Endothelial cell of hepatic sinusoid (primary cell): ENCODE measurements around the gene MIPEP.

ENCODE experiments used
- in situ Hi-C: cut with HindIII; loops from 2 replicates; pipeline ENCODE4 v1.10.0; 2017; ENCODE audit warnings: low sequenced_read_pairs

Gene MIPEP

GRCh38 chr13:23855360-23855759 lies 33.8 kb downstream of the MIPEP start:
- in situ Hi-C loops: no loop called here

- in situ Hi-C loops: no loop called here
These were observed 36.8 kb downstream of the MIPEP start for GRCh38 chr13:23852351-23852750.

- in situ Hi-C loops: no loop called here
These were observed 38.1 kb downstream of the MIPEP start for GRCh38 chr13:23851106-23851505.

- in situ Hi-C loops: no loop called here
These were observed 39.1 kb downstream of the MIPEP start for GRCh38 chr13:23850134-23850533.

GRCh38 chr13:23849670-23850069 lies 39.5 kb downstream of the MIPEP start:
- in situ Hi-C loops: no loop called here

GRCh38 chr13:23848646-23849141 lies 40.5 kb downstream of the MIPEP start:
- in situ Hi-C loops: no loop called here

GRCh38 chr13:23848019-23848418 lies 41.2 kb downstream of the MIPEP start:
- in situ Hi-C loops: no loop called here

- in situ Hi-C loops: no loop called here
These were observed 41.7 kb downstream of the MIPEP start for GRCh38 chr13:23847497-23847896.

GRCh38 chr13:23845105-23845725 lies 44.0 kb downstream of the MIPEP start:
- in situ Hi-C loops: no loop called here

GRCh38 chr13:23844132-23844531 lies 45.1 kb downstream of the MIPEP start:
- in situ Hi-C loops: no loop called here

GRCh38 chr13:23843436-23843835 lies 45.8 kb downstream of the MIPEP start:
- in situ Hi-C loops: no loop called here

GRCh38 chr13:23842406-23842805 lies 46.8 kb downstream of the MIPEP start:
- in situ Hi-C loops: no loop called here

GRCh38 chr13:23833733-23834611 lies 55.2 kb downstream of the MIPEP start:
- in situ Hi-C loops: no loop called here

GRCh38 chr13:23828866-23829265 lies 60.3 kb downstream of the MIPEP start:
- in situ Hi-C loops: no loop called here

GRCh38 chr13:23828086-23828485 lies 61.1 kb downstream of the MIPEP start:
- in situ Hi-C loops: no loop called here

GRCh38 chr13:23825179-23825578 lies 64.0 kb downstream of the MIPEP start:
- in situ Hi-C loops: no loop called here

GRCh38 chr13:23824371-23824770 lies 64.8 kb downstream of the MIPEP start:
- in situ Hi-C loops: no loop called here

GRCh38 chr13:23822252-23822824 lies 66.9 kb downstream of the MIPEP start:
- in situ Hi-C loops: no loop called here

GRCh38 chr13:23820530-23820929 lies 68.7 kb downstream of the MIPEP start:
- in situ Hi-C loops: no loop called here

- in situ Hi-C loops: no loop called here
These were observed 71.4 kb downstream of the MIPEP start for GRCh38 chr13:23817830-23818229.

- in situ Hi-C loops: no loop called here
These were observed 72.1 kb downstream of the MIPEP start for GRCh38 chr13:23817136-23817535.

- in situ Hi-C loops: no loop called here
These were observed 75.6 kb downstream of the MIPEP start for GRCh38 chr13:23813635-23814034.
